NCI-H1436 (cell line): ENCODE results near the gene CRKL.
"Not testable (repeated sequence)": the region's sequence is repeated elsewhere in the genome, so short reads cannot be mapped to it uniquely, and the experiment has no call there.

Experiments
- DNase-seq: peaks from one replicate; lab custom pipeline; 2025; lab: John Stamatoyannopoulos, UW

The CRKL gene

DNA sequence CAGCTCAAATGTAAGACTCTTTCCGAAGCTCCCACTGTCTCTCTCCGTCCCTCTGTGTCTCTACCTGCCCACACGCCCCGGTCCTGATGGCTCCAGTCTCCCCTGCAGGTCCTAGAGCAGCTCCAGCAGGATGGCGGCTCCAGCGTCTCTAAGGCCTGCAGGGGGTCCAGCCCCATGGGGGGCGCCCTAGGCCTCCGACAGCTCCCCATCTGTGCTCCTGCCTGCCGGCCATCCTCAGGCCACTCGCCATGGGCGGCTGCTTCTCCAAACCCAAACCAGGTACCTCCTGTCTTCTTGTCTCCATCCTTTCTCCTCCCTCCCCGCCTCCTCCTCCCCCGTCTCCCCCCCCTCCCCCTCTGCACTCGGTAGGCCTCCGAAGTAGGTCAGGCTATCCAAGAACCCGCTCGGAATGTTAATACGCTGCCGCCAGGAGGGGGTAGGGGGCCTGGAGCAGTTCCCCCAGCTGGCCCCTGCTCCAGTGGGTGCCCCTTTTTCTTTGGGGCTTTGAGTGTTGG lies 50.5 kb downstream of the CRKL start:
- no peak for DNase-seq

DNA sequence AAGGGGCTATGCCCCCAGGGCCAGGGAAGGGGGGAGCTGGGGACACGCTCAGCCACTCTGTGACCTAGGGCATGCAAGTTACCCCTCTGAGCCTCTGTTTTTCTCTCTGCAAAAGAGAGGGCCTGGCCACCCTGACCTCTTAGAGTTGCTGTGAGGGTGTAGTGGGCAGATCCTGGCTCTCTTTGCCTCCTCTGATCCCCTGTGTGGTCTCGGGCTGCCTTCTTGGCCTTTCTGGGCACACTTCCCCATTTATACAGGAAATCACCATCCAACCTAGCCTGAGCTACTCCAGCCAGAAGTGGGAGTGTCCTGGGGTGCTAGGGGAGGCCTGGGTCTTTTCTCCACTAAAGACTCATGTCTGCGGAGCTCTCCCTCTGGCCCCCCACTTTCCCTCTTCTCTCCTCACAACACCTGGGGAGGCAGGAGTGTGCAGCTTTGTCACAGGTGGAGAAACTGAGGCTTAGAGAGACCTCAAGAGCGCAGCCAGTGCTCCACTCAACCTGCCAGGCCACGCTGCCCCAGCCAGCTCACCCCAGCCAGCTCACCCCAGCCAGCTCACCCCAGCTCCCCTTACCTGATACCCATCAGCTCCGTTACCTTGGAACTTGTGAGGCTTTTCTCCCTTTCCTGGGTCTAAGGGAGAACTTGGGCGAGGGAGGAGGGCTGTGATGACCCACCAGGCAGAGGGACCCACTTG lies 51.2 kb downstream of the CRKL start:
- DNase-seq = no peak

DNA sequence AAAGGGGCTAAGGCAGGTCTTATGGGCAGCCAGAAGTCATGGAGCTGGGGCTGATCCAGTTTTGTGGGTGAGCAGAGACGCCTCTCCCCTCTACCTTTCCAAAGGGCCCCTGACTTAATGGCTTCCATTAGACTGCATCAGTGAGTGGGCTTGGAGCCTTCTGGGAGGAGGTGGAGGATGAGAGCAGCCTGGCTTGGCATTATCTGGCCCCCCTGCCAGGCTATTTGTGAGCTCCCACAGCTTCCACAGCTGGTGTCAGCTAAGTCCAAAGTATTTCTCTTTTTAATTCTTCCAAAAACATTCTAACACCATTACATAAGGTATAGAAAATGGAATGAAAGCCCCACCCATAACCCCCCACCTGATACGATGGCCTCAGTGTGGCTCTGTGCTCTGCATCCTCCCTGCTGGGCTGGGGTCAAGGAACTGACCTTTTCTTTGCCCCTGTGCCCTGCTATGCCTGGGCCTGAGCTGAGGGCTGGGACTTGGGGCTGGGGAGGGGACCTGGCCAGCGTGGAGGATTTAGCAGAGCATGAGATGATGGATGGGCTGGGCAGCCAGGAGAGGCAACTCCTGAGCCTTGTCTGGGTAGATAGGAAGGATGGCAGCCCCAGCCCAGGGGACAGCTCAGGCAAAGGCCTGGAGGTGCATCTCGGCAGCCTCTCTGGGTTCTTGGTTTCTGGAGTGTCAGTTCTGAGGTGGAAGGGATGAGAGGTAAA lies 53.9 kb downstream of the CRKL start:
- no peak for DNase-seq

DNA sequence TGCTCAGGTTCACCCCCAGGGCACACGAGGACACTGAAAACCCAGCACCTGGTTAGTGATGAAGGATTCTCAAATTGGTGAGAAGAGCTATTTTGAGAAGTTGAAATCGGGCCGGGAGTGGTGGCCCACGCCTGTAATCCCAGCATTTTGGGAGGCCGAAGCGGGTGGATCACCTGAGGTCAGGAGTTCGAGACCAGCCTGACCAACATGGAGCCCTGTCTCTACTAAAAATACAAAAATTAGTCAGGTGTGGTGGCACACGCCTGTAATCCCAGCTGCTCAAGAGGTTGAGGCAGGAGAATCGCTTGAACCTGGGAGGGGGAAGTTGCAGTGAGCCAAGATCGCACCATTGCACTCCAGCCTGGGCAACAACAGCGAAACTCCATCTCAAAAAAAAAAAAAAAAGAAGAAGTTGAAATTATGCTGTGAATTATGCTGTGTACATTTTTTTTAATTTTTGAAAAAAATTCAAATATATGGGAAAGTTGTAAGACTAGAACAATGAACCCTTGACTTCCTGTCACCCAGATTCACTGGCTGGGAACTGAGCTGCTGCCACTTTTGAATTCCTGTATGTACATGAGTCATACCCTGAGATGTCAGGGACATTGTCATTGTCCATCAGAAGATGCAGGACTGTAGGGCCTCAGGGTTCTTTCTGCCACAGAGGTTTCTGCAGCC lies 54.9 kb downstream of the CRKL start:
- DNase-seq = not testable (repeated sequence)

DNA sequence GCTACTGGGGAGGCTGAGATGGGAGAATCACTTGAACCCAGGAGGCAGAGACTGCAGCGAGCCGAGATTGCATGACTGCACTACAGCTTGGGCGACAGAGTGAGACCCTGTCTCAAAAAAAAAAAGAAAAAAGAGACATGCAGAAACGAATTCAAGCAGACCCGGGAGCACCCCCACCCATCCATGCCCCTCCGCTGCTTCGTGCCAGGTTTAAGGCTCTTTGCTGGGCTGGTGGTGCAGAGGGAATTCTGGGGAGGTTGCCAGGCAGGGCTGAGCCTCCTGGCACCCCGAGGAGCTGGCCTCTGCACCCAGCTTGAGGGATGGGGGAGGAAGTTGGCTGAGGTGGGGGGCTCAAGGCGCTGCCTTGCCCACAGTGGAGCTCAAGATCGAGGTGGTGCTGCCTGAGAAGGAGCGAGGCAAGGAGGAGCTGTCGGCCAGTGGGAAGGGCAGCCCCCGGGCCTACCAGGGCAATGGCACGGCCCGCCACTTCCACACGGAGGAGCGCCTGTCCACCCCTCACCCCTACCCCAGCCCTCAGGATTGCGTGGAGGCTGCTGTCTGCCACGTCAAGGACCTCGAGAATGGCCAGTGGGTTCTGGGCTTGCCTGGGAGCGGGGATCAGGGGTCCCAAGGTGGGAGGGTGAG lies 55.8 kb downstream of the CRKL start:
- DNase-seq = no peak

DNA sequence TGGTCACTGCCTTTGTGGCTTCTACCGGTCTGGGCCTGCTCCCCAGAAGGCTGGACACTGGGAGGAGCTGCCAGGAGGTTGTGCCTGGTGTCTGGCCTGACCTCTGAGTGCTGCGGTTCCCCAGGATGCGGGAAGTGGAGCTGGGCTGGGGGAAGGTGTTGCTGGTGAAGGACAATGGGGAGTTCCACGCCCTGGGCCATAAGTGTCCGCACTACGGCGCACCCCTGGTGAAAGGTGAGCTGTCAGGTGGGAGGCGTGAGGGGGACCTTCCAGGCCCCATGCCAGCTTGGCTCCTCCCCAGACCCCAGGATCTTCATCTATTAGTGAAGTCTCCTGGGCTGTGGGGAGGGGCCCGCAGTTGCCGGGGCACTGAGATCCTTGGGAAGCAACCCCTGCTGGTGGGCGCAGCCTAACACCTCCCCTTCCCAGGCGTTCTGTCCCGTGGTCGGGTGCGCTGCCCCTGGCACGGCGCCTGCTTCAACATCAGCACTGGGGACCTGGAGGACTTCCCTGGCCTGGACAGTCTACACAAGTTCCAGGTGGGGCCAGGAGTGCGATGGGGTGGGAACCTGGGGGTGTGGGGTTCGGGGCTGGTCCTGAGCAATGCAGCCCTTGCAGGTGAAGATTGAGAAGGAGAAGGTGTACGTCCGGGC lies 56.6 kb downstream of the CRKL start:
- no peak for DNase-seq

DNA sequence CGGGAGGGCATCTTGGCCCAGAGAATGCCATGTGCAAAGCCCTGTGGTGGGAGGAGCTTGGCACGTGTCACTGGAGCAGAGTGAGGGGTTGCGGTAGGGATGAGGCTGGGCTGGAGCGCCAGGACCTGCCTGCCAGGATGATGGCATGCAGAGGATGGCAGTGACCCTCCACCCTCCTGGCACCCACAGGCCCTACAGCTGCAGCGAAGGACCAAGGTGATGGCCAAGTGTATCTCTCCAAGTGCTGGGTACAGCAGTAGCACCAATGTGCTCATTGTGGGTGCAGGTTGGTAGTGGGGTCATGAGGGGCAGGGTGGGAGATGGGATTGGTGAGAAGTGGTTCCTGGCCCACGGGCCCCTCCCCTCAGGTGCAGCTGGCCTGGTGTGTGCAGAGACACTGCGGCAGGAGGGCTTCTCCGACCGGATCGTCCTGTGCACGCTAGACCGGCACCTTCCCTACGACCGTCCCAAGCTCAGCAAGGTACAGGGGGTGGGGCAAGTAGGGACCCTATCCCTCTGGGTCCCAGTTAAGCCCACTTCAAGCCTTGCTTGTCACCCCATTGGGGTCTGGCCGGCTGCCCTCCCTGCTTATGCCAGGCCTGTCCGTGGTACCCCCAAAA lies 57.2 kb downstream of the CRKL start:
- no peak for DNase-seq

DNA sequence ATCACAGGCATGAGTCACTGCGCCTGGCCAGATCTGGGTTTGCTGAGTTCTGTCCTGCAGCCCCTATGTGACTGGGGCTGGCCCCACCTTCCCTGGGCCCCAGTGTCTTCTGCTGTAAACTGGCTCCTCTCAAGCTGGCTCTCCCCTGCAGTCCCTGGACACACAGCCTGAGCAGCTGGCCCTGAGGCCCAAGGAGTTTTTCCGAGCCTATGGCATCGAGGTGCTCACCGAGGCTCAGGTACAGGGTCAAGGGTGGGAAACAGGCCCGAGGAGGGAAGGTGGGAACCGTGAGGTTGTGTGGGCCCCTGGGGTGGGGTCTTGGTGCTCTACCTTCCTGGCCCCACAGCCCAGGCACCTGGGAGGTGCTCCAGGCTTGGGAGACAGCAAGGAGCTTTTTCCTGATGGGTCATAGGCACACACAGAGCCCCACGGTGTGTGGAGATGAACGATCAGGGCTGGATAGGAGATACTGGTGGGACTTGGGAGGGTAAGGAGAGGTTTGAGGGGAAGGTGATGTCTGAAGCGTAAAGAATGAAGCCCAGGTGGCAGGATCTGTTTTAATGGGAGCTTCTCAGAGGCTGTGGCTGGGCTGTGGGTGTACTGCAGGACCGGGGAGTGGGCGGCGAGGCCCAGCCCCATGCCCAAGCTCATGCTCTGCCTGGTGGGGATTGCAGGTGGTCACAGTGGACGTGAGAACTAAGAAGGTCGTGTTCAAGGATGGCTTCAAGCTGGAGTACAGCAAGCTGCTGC lies 58.5 kb downstream of the CRKL start:
- no peak for DNase-seq

DNA sequence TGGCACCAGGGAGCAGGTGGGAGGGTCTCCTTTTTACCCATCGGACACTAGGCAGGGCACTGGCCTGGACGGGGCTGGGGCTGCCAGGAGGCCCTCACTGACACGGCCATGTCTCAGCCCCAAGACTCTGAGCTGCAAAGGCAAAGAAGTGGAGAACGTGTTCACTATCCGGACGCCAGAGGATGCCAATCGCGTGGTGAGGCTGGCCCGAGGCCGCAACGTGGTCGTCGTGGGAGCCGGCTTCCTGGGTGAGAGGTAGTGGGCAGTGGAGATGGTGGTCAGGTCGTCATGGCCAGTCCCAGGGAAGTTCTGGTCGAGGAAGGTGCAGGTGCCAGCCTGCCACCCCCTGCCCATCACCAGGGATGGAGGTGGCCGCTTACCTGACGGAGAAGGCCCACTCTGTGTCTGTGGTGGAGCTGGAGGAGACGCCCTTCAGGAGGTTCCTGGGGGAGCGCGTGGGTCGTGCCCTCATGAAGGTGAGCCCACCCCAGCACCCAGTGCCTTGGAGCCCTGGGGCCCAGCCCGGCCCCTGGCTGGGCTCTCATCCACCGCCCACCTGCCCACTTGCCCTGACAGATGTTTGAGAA lies 59.2 kb downstream of the CRKL start:
- DNase-seq = no peak

DNA sequence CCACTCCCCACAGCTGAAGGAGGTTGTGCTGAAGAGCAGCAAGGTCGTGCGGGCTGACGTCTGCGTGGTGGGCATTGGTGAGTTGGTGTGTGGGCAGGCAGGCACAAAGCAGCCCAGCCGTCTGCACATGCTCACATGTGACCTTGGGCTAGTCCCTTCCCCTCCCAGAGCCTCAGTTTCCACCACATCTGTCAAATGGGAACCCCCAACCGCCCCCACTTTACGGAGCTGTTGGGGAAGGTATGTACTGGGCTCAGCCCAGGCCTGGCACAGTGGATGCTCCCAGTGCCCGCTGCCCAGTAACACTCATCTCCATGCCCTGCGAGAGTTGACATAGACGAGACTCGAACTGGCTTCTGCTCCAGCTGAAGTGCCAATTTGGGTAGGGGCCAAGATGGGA lies 59.8 kb downstream of the CRKL start:
- no peak for DNase-seq

DNA sequence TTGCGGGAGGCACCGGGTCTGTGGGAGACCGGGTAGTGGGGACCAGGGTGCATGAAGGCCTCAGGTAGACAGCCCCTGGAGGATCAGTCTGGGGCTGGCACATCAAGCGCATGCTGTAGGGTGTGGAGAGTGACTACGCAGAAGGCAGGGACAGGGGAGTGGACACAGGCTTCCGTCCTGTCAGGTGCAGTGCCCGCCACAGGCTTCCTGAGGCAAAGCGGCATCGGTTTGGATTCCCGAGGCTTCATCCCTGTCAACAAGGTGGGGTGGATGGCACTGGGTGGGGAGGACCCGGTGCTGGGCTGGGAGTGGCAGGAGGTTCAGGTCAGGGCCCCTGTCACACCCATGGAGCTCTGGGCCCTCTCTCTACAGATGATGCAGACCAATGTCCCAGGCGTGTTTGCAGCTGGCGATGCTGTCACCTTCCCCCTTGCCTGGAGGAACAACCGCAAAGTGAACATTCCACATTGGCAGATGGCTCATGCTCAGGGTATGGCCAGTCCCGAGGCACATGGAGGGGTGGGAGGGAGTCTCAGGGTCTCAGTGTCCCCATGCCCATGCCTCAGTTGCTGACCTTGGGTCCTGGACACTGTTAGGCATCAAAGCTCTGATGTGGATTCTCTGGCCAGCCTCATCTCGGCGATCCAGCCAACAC lies 60.4 kb downstream of the CRKL start:
- no peak for DNase-seq

DNA sequence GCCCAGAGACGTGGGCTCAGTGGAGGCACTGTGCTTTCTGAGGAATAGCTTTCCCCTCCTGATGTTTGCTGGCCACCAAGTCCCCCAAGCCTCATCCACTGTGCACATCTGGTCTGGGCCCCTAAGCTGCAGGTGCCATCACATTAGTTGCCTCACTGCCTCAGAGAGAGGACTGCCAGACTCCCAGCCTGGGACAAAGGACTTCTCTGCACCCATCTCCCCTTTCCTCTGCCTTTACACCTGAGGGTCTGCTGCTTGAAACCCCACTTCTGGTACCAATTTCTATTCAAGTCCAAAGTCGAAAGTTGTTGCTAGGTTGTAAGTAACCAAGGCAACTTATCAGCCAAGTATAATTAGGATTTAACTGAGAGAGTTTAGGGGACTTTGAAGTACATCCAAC lies 61.2 kb downstream of the CRKL start:
- DNase-seq = no peak

DNA sequence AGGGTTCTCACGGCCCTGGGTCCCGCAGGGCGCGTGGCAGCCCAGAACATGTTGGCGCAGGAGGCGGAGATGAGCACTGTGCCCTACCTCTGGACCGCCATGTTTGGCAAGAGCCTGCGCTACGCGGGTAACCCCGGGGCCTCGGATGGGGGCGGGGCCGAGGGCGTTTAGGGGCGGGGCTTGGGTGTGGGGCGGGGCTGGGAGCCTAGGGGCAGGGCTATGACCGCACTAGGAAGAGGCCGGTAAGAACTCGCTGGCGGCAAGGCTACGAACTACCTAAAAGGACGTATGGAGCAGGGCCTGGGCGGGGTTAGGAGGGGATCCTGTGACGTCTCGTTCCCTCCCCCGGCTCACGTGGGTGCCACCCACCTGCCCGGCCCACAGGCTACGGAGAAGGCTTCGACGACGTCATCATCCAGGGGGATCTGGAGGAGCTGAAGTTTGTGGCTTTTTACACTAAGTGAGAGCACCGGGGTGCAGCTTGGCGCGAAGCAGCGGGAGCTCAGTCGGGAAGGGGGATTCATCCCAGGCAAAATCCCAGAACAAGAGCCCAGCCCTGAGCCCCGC lies 62.1 kb downstream of the CRKL start:
- DNase-seq = no peak

DNA sequence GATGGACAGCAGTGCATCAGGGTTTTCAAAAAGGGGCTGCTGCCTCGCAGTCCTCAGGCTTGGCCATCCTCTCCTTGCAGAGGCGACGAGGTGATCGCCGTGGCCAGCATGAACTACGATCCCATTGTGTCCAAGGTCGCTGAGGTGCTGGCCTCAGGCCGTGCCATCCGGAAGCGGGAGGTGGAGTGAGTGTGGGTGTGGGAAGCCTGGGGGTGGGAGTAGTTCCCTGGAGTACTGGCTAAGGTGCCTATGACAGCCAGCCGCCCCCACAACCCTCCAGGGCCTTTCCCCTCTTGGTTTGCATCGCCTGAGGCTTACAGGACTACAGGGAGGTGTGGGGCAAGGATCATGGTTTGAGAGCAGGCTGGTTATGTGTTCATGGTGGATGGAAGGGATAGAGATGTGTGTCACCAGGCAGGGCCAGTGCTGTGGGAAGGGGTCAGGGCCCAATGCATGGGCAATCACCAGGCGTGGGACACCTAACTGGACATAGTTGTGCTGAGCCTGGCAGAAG lies 62.8 kb downstream of the CRKL start:
- DNase-seq = no peak

DNA sequence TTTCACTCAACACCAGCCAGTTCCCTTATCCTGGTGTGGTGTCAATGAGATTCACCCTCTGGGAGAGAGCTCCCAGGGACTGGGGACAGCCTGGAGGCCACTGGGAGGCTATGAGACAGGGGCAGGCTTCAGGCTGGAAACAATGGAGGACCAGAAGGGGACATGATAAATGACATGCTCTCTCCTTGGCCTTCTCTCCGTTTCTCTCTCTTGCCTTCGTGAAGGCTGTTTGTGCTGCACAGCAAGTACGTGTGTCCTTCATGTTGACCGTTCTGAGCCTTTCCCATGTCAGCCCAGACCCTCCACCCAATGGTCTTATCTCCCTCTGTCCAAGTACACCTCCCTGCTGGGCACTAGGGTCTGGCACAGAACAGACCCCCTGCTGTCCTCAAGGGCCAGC lies 63.3 kb downstream of the CRKL start:
- no peak for DNase-seq

DNA sequence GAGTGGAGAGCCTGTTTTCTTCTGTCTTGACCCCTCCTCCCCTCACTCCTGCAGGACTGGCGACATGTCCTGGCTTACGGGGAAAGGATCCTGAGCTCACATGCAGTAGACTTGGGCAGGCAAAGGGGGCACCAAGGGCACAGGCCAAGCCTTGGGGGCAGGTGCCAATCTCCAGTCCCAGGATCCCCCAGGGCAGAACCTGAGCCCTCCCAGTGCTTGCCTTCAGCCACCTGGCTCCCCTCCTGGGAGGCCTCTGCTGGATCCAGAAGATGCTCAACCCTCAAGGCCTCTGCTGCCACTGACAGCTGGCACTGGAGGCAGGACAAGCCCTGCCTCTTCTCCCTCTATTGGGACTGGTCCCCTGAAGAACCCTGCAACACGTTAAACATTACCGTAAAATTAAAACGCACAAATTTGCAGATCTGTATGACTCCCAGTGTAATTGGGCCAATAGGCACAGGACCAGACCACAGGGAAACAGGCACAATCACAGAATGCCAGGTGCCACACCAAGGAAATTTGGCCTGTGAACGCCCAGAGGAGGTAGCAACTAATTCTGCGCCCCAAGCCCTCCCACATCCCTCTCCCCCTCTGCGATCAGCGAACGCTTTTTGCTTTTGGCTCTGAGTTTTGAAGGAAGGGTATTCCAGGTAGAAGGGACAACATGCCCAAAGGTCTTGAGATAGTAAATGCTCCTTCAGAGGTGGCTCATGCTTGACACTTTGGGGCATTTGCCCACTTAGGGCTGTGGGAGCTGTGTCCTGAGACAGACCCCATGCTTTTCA lies 63.9 kb downstream of the CRKL start:
- no peak for DNase-seq

DNA sequence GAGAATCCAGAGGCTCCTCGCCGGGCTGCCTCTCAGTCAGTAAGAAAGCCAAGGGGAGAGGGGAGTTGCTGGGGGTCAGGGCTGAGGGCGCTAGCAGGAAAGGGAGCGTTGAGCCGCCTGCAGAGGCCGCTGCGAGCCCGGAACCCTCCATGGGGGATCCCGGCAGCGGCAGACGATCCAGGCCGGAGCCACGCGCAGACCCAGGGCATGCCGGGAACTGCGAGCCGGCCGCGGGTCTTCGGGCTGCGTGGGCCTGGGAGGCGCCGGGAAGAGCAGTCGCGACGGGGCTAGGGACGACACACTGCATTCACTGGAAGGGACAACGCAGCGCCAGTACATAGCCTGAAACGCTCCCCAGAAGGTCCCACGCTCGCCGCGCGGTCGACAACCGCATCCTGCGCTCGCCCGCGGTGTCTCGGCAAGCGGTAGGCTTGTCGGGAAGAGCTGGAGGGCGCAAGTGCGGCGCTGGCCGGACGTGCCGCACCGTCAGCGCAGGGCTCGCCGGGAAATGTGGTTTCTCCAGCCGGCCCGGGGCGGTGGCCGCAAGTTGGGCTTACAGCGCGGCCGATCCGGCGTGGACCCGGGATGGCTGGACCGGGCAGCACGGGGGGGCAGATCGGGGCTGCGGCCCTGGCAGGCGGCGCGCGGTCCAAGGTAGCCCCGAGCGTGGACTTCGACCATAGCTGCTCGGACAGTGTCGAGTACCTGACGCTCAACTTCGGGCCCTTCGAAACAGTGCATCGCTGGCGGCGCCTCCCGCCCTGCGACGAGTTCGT lies 64.8 kb downstream of the CRKL start, which contains the start of gene LZTR1:
Gene LZTR1, plus strand, starts transcription at position 511 of the 776 bp plus-strand sequence. Its CDS starts 75 bp downstream, at position 586.
- DNase-seq = peak; percentile 60

DNA sequence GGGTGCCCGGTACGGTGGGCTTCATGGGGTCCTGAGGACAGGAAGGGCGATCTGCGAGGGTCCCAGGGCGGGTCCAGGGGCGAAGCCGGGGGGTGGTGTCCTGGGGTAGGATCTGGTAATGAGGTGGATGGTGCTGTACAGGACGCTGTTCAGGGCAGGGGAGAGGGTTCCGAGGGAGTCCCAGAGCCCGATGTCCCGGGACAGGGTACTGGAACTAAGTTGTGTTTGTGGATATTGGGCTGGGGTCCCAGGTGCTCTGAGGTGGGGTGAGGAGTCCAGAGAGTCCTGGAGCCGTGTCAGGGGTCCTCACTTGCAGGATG lies 65.3 kb downstream of the CRKL start:
- no peak for DNase-seq
